ENCODE results near the gene PLA2G1B.

The PLA2G1B gene

DNA sequence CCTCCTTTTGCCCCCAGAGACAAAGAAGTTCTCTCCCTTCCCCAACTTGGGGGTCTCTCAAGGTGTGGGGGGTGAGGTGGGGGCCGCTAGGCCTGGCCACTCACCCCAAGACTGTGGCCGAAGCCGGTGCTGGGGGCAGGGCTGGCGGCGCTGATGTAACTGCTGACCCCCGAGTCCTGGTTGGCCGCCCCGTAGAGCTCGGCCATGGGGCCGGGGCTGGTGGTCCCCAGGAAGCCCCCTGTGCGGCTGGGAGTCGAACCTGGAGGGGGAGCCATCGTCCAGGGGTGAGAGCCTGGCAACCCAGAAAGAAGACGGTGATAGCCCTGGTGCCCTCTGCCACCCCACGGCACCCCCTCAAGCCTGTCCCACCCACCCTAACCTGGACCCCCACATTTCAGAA, 18.5 kb upstream of the PLA2G1B start:
- H3K4me3 ChIP-seq (ENCODE audit: insufficient read depth, low read length, poor library complexity, severe bottlenecking): no peak overlapping the region
- no peak for TF ChIP-seq CTCF (IDR thresholded peaks at IDR 0.05; ENCODE audit: insufficient read depth, low read length, poor library complexity, severe bottlenecking)
- TF ChIP-seq EZH2phosphoT487 (conservative IDR thresholded peaks at IDR 0.05; ENCODE audit: low read length): no peak
- H3K36me3 ChIP-seq (ENCODE audit: low read length): no peaks in the 10 kb centered on the region
- H3K9ac ChIP-seq (ENCODE audit: low read length): no peak overlapping the region
- H3F3A ChIP-seq (ENCODE audit: insufficient read depth): no peaks in the 10 kb centered on the region
- H3K27me3 ChIP-seq (ENCODE audit: low read length): no peaks in the 10 kb centered on the region
- H2AFZ ChIP-seq (ENCODE audit: low read depth, low read length, severe bottlenecking): no peak overlapping the region
- no peaks in the 10 kb centered on the region for H3K79me2 ChIP-seq (ENCODE audit: insufficient read depth, low read length)
- no peaks in the 10 kb centered on the region for H3K9me3 ChIP-seq (ENCODE audit: insufficient read depth, low read length)
- no peak overlapping the region for H3K4me2 ChIP-seq (ENCODE audit: low read depth, low read length, poor library complexity, severe bottlenecking)
- no peaks in the 10 kb centered on the region for H4K20me1 ChIP-seq (ENCODE audit: low read depth, low read length)
- no peak overlapping the region for H3K27ac ChIP-seq (ENCODE audit: low read depth, low read length)
- no peaks in the 10 kb centered on the region for H3K9me2 ChIP-seq (replicated peaks; ENCODE audit: insufficient read depth, low read length)

- no peak overlapping the region for H3K9ac ChIP-seq (ENCODE audit: low read length)
- H3K9me3 ChIP-seq (ENCODE audit: insufficient read depth, low read length): no peaks in the 10 kb centered on the region
- no peak overlapping the region for H3K4me3 ChIP-seq (ENCODE audit: insufficient read depth, low read length, poor library complexity, severe bottlenecking)
- no peak overlapping the region for H2AFZ ChIP-seq (ENCODE audit: low read depth, low read length, severe bottlenecking)
- no peak for TF ChIP-seq EZH2phosphoT487 (conservative IDR thresholded peaks at IDR 0.05; ENCODE audit: low read length)
- TF ChIP-seq CTCF (IDR thresholded peaks at IDR 0.05; ENCODE audit: insufficient read depth, low read length, poor library complexity, severe bottlenecking): no peak
- H3K27ac ChIP-seq (ENCODE audit: low read depth, low read length): no peak overlapping the region
- H3K36me3 ChIP-seq (ENCODE audit: low read length): no peaks in the 10 kb centered on the region
- H3K27me3 ChIP-seq (ENCODE audit: low read length): no peaks in the 10 kb centered on the region
- H4K20me1 ChIP-seq (ENCODE audit: low read depth, low read length): no peaks in the 10 kb centered on the region
- no peaks in the 10 kb centered on the region for H3K79me2 ChIP-seq (ENCODE audit: insufficient read depth, low read length)
- no peaks in the 10 kb centered on the region for H3F3A ChIP-seq (ENCODE audit: insufficient read depth)
- no peaks in the 10 kb centered on the region for H3K9me2 ChIP-seq (replicated peaks; ENCODE audit: insufficient read depth, low read length)
- H3K4me2 ChIP-seq (ENCODE audit: low read depth, low read length, poor library complexity, severe bottlenecking): no peak overlapping the region
Observed at GRCh38 chr12:120343692-120344091, 16.1 kb upstream of the PLA2G1B start.

DNA sequence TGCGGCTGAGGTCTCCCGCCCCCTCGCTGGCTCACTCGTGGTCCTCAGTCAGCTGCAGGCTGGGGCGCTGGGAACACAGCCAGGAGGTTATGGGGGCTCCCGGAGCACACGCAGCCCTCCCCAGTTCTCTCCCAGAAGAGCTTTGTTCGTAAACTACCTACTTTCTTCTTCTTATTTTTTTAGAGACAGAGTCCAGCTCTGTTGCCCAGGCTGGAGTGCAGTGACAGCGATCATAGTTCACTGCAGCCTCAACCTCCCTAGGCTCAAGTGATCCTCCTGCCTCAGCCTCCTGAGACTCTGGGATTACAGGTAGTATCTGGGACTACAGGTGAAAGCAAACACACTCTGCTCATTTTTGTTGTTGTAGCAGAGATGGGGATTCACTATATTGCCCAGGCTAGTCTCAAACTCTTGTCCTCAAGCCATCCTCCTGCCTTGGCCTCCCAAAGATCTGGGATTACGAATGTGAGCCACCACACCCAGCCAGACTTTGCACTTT, 15.5 kb upstream of the PLA2G1B start:
- H3K9me2 ChIP-seq (replicated peaks; ENCODE audit: insufficient read depth, low read length): no peaks in the 10 kb centered on the region
- no peak overlapping the region for H3K4me3 ChIP-seq (ENCODE audit: insufficient read depth, low read length, poor library complexity, severe bottlenecking)
- H4K20me1 ChIP-seq (ENCODE audit: low read depth, low read length): no peaks in the 10 kb centered on the region
- H3K4me2 ChIP-seq (ENCODE audit: low read depth, low read length, poor library complexity, severe bottlenecking): no peak overlapping the region
- H3K79me2 ChIP-seq (ENCODE audit: insufficient read depth, low read length): no peaks in the 10 kb centered on the region
- H3K36me3 ChIP-seq (ENCODE audit: low read length): no peaks in the 10 kb centered on the region
- TF ChIP-seq EZH2phosphoT487 (conservative IDR thresholded peaks at IDR 0.05; ENCODE audit: low read length) (no peak), CTCF (IDR thresholded peaks at IDR 0.05; ENCODE audit: insufficient read depth, low read length, poor library complexity, severe bottlenecking) (no peak)
- H2AFZ ChIP-seq (ENCODE audit: low read depth, low read length, severe bottlenecking): no peak overlapping the region
- no peaks in the 10 kb centered on the region for H3F3A ChIP-seq (ENCODE audit: insufficient read depth)
- H3K9me3 ChIP-seq (ENCODE audit: insufficient read depth, low read length): peaks cover 5% of the 10 kb centered on the region; the same call in 1 of the 2 replicates
- no peaks in the 10 kb centered on the region for H3K27me3 ChIP-seq (ENCODE audit: low read length)
- no peak overlapping the region for H3K27ac ChIP-seq (ENCODE audit: low read depth, low read length)
- no peak overlapping the region for H3K9ac ChIP-seq (ENCODE audit: low read length)

All from SU-DHL-6 (cell line).